HG02610 (cell line): ENCODE data around the gene SNCG.
"Not testable (repeated sequence)": the region's sequence is repeated elsewhere in the genome, so short reads cannot be mapped to it uniquely, and the experiment has no call there.

Source experiments
- ATAC-seq: cut with Tn5 transposase; IDR thresholded peaks from one replicate; pipeline ENCODE4 v1.9.1; 2021; ENCODE audit warnings: mild to moderate bottlenecking, moderate library complexity; ENCODE audit not compliant: unreplicated experiment

Gene SNCG

DNA sequence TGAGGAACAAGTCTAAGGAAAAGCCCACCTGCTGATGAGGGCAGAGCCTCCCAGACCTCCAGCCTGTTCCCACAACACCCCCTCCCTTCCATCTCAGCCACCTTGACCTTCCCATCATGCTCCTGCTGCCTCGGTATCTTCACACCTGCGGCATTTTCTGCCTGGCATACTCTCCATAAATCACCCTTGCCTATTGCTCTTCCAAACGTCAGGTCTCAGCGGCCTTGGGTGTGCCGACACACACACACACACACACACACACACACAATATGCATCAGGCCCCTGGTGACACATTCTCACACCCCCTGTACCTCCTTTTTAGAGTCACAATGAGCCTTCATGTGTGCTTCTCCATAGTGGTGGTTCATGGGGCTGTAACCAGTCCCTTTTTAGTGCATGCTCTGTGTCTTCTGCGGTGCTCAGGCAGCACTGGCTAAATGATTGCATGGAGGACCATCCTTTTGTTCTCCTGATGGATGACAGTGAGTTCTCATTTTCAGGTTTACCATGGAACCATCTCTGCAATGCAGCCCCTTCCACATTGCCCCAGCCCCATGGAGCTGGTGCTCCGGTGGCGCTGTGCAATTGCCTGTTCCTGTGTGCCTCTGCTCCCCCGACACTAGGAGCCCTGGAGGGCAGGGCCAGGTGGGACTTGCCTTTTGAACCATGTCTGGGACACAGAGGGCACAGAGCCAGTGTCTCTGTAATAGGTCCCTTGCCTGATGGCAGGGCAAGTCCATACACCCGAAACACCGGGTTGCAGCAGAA, 14.4 kb downstream of the SNCG start:
- no peak for ATAC-seq

- ATAC-seq, result no peak
Observed at GRCh38 chr10:86974484-86974883, 16.1 kb downstream of the SNCG start.

DNA sequence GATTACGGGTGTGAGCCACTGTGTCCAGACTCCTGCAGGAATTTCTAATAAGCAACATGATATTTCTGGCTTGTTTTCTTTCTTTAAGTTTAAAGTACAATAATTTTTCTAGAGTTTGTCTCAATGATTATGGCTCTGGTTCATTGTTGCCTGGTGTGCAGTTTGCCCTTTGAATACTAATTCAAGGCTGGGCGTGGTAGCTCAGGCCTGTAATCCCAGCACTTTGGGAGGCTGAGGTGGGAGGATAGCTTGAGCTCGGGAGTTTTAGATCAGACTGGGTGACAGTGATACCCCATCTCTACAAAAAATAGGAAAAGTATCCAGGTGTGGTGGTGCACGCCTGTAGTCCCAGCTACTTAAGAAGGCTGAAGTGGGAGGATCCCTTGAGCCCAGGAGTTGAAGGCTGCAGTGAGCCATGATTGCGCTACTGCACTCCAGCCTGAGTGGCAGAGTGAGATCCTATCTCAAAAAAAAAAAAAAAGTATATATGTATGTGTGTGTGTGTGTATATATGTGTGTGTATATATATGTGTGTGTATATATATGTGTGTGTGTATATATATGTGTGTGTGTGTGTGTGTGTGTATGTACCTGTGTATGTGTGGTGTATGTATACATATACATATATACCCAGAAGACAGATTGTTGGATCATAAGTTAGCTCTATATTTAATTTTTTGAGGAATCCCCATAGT, 18.1 kb downstream of the SNCG start:
- no peak for ATAC-seq

GRCh38 chr10:86978457-86978856, 20.1 kb downstream of the SNCG start:
- not testable (repeated sequence) for ATAC-seq

DNA sequence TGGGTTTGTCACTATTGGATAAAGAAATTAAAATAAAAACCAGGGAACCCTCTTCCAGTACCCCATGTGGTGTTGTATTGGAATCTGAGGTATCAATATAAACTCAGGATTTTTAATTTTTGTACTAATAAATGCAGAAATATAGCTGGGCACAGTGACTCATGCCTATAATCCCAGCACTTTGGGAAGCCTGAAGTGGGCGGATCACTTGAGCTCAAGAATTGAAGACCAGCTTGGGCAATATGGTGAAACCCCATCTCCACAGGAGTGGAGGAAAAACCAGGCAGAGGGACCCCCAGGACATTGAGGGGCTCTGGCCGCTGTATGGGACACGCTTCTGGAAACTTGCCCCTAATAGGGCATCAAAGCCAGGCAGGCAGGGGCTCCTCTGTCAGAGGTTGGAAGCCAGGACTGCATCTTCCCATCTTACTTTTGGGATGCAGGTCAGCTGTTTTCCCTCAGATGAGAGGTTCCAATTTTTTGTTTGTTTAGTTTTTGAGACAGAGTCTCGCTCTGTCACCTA, 21.0 kb downstream of the SNCG start:
- no peak for ATAC-seq

DNA sequence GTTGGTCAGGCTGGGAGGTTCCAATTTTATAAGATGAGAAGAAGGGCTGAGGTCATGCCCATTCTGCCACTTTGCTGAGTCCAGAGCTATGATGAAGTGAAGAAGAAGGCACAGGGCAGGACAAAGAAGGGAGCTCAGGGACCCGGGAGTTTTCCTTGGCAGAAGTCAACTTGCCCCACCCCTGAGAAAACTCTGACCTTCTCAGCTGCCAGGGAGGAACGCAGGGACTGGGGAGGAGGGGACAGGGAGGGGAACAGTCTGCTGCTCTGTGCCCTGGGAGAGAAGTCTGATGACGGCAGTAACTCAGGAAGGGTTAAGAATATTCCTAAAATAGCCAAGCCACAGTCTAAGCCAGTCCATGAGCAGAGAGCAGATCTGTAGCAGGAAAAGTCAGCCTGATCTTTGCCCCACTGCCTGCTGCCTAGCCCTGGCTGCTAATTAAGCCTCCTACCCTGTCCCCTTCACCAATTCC, 21.6 kb downstream of the SNCG start:
- ATAC-seq, result no peak

GRCh38 chr10:86981020-86981419, 22.6 kb downstream of the SNCG start:
- not testable (repeated sequence) for ATAC-seq

- no peak for ATAC-seq
Observed at GRCh38 chr10:86981716-86982115, 23.3 kb downstream of the SNCG start.

DNA sequence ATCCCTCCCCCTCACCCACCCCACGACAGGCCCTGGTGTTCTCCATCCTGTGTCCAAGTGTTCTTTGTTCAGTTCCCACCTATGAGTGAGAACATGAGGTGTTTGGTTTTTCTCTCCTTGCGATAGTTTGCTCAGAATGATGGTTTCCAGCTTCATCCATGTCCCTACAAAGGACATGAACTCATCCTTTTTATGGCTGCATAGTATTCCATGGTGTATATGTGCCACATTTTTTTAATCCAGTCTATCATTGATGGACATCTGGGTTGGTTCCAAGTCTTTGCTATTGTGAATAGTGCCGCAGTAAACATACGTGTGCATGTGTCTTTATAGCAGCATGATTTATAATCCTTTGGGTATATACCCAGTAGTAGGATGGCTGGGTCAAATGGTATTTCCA, 26.1 kb downstream of the SNCG start:
- not testable (repeated sequence) for ATAC-seq

- ATAC-seq, result no peak
Observed at GRCh38 chr10:86988520-86988919, 30.1 kb downstream of the SNCG start.

DNA sequence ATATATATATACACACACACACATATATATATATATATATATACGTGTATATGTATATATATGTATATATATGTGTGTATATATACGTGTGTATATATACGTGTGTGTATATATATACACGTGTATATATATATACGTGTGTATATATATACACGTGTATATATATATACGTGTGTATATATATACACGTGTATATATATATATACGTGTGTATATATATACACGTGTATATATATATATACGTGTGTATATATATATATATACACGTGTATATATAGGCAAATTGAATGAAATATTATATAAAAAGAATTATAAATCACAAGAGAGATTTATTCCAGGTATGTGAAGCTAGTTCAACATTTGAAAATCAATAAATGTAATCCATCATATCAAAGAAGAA, 33.0 kb downstream of the SNCG start:
- ATAC-seq, result not testable (repeated sequence)

DNA sequence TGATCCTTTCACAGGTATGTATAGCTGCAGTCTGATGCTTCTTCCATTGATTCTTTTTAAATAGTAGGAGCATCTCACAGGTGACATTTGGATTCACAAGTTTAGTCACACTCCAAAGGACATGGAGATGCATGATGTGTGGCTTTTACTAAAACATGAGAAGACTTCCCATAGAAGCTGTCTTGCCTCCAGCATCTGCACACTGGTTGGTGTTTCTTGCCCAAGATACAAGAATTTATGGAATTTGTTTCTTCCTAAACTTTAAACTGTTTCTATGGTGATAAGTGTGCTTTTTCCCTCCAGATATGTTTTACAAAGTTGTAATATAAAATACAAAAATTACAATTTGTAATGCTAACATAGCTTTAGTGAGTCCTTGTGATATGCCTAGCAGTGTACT, 34.1 kb downstream of the SNCG start:
- no peak for ATAC-seq

DNA sequence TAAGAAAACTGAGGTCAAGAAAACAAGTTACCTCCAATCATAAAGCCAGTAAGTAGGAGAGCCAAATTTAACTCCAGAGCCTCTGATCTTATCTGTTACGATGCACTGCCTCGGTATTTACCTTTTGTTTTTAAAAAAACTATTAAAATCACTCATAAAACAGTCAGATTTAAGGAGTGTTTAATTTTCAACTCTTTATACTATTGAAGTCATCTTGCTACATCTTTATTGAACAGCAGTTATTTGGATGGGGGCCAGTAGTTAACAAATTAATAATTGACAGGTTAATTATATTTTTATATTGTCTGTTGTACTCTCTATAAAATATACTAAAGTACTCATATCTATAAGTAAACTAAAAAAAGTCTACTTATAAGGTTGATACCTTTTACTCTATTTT, 34.5 kb downstream of the SNCG start:
- no peak for ATAC-seq

- ATAC-seq, result not testable (repeated sequence)
Observed at GRCh38 chr10:86999802-87000403, 41.5 kb downstream of the SNCG start.

DNA sequence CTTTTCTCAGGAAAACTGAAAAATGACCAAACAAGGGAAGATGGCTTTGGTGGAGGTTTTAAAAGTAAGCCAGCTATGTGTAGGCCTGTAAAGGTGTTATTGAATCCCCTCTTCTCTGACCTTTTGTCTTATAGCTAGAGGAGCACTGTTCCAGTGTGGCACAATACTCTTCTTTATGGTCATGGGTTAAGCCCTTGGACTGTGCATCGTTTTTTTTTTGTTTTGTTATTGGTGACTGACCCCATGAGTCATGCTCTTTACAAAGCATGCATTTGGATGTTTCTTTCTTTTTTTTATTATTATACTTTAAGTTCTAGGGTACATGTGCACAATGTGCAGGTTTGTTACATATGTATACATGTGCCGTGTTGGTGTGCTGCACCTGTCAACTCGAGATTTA, 42.1 kb downstream of the SNCG start:
- no peak for ATAC-seq

GRCh38 chr10:87007124-87007523, 48.7 kb downstream of the SNCG start:
- ATAC-seq, result not testable (repeated sequence)

- not testable (repeated sequence) for ATAC-seq
Observed at GRCh38 chr10:87007674-87008073, 49.3 kb downstream of the SNCG start.

GRCh38 chr10:87008303-87008702, 49.9 kb downstream of the SNCG start:
- not testable (repeated sequence) for ATAC-seq

- ATAC-seq, result not testable (repeated sequence)
Observed at GRCh38 chr10:87009134-87009696, 50.8 kb downstream of the SNCG start.
